Measurements from ENCODE around the gene PXYLP1.

DNA sequence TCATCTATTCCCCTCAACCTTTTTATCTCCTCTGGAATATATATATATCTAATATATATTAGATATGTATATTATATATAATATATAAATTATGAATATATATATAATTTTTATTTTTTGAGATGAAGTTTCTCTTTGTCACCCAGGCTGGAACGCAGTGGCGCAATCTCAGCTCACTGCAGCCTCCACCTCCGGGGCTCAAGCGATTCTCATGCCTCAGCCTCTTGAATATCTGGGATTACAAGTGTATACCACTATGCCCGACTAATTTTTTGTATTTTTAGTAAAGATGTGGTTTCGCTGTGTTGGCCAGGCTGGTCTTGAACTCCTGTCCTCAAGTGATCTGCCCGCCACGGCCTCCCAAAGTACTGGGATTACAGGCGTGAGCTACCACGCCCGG, 22.2 kb downstream of the PXYLP1 start:
- TF ChIP-seq PAX5 (IDR thresholded peaks at IDR 0.05; ENCODE audit: insufficient read depth, low read length, severe bottlenecking): no peak
- no peak for TF ChIP-seq POLR2A (IDR thresholded peaks at IDR 0.05; ENCODE audit: low read depth, low read length)
- TF ChIP-seq POLR2AphosphoS5 (IDR thresholded peaks at IDR 0.05; ENCODE audit: low read depth, low read length): no peak
- TF ChIP-seq TAF1 (IDR thresholded peaks at IDR 0.05; ENCODE audit: low read depth, low read length): no peak
